Measurements from ENCODE around the gene CCDC30. TPM values are rescaled to one million over a fixed set of nuclear protein-coding genes. Genes with fewer than 3 reads are reported as not detected.

The CCDC30 gene
- total RNA-seq, 2 donors from 2014 or later = 3.0 to 4.9 TPM

GRCh38 chr1:42674214-42674613 is 211.1 kb downstream of the CCDC30 start:
- no peak for ATAC-seq (ENCODE audit: insufficient number of reproducible peaks, low FRiP score, low read depth)
- Histone ChIP-seq H3K4me3 (no peak overlapping the region), H3K27ac (no peak overlapping the region), H3K27me3 (replicated peaks; ENCODE audit: insufficient read depth) (no peaks in the 10 kb centered on the region), H3K4me1 (ENCODE audit: control insufficient read depth in 1 of 2, low read depth in 2 of 2) (no peaks in the 10 kb centered on the region), H3K9me3 (no peaks in the 10 kb centered on the region), H3K36me3 (peaks cover 12% of the 10 kb centered on the region)
- DNase-seq (ENCODE audit: low spot score) = no peak
- TF ChIP-seq CTCF (IDR thresholded peaks at IDR 0.05) = no peak

- Histone ChIP-seq H3K27ac (no peak overlapping the region), H3K36me3 (peaks cover 12% of the 10 kb centered on the region), H3K4me3 (no peak overlapping the region), H3K9me3 (no peaks in the 10 kb centered on the region), H3K4me1 (ENCODE audit: control insufficient read depth in 1 of 2, low read depth in 2 of 2) (no peaks in the 10 kb centered on the region), H3K27me3 (replicated peaks; ENCODE audit: insufficient read depth) (no peaks in the 10 kb centered on the region)
- no peak for ATAC-seq (ENCODE audit: insufficient number of reproducible peaks, low FRiP score, low read depth)
- no peak for TF ChIP-seq CTCF (IDR thresholded peaks at IDR 0.05)
- no peak for DNase-seq (ENCODE audit: low spot score)
Observed at GRCh38 chr1:42674682-42675081, 211.6 kb downstream of the CCDC30 start.

- peaks cover 0 to 3% of the 10 kb centered on the region in 2 donors for H3K4me1 ChIP-seq (ENCODE audit: control insufficient read depth in 1 of 2, low read depth in 2 of 2)
- no peak for ATAC-seq (ENCODE audit: insufficient number of reproducible peaks, low FRiP score, low read depth)
Observed at GRCh38 chr1:42675467-42675866, 212.4 kb downstream of the CCDC30 start.

GRCh38 chr1:42676534-42677087 is 213.5 kb downstream of the CCDC30 start:
- peaks cover 12% of the 10 kb centered on the region for H3K36me3 ChIP-seq
- ATAC-seq (ENCODE audit: insufficient number of reproducible peaks, low FRiP score, low read depth) = no peak
- TF ChIP-seq CTCF (IDR thresholded peaks at IDR 0.05) = no peak
- H3K27ac ChIP-seq = no peak overlapping the region
- DNase-seq (ENCODE audit: low spot score) = no peak
- peaks cover 3 to 12% of the 10 kb centered on the region in 2 donors for H3K4me1 ChIP-seq (ENCODE audit: control insufficient read depth in 1 of 2, low read depth in 2 of 2)
- no peak overlapping the region for H3K4me3 ChIP-seq
- no peaks in the 10 kb centered on the region for H3K27me3 ChIP-seq (replicated peaks; ENCODE audit: insufficient read depth)
- no peaks in the 10 kb centered on the region for H3K9me3 ChIP-seq

More at GRCh38 chr1:42675467-42675866, 212.4 kb downstream of the CCDC30 start:
- H3K27ac ChIP-seq = no peak overlapping the region
- peaks cover 12% of the 10 kb centered on the region for H3K36me3 ChIP-seq
- H3K4me3 ChIP-seq = no peak overlapping the region
- no peaks in the 10 kb centered on the region for H3K9me3 ChIP-seq
- TF ChIP-seq CTCF (IDR thresholded peaks at IDR 0.05) = no peak
- no peaks in the 10 kb centered on the region for H3K27me3 ChIP-seq (replicated peaks; ENCODE audit: insufficient read depth)
- no peak for DNase-seq (ENCODE audit: low spot score)

GRCh38 chr1:42679364-42679983 is 216.4 kb downstream of the CCDC30 start:
- no peak overlapping the region for H3K27ac ChIP-seq

More at GRCh38 chr1:42679364-42679983, 216.4 kb downstream of the CCDC30 start:
- Histone ChIP-seq H3K4me3 (no peak overlapping the region), H3K36me3 (peaks cover 12% of the 10 kb centered on the region), H3K9me3 (no peaks in the 10 kb centered on the region), H3K27me3 (replicated peaks; ENCODE audit: insufficient read depth) (no peaks in the 10 kb centered on the region), H3K4me1 (ENCODE audit: control insufficient read depth in 1 of 2, low read depth in 2 of 2) (peaks cover 13 to 26% of the 10 kb centered on the region in 2 donors)
- DNase-seq (ENCODE audit: low spot score) (no peak), ATAC-seq (ENCODE audit: insufficient number of reproducible peaks, low FRiP score, low read depth) (no peak)
- no peak for TF ChIP-seq CTCF (IDR thresholded peaks at IDR 0.05)
